GM18873 (cell line): Measurements from ENCODE around the gene ZNF136.

ENCODE experiments used
- ATAC-seq: cut with Tn5 transposase; IDR thresholded peaks from one replicate; pipeline ENCODE4 v1.9.1; 2021; ENCODE audit warnings: mild to moderate bottlenecking, moderate library complexity, moderate number of reproducible peaks; ENCODE audit not compliant: unreplicated experiment, low FRiP score

The ZNF136 gene

GRCh38 chr19:12162882-12163806, at the start of gene ZNF136:
TSS of gene ZNF136 (plus strand) at chr19:12163096. CDS start at chr19:12163204, 108 bp downstream.
- ATAC-seq: peak; percentile 86

DNA sequence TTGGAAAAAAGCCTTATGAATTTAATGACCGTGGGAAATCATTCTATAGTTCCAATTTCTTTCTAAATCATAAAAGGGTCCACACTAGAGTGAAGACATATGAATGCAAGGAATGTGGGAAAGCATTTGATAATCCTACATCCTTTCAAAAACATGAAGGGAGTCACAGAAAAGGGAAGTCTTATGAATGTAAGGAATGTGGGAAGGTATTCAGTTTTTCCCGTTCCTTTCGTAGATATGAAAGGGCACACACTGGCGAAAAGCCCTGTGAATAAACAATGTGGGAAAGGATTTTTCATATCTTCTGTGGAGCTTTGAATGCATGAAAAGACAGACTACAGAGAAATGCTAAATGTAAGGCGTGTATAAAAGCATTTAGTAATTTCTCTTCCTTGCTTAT, 49.8 kb upstream of the ZNF136 start:
- ATAC-seq: no peak

DNA sequence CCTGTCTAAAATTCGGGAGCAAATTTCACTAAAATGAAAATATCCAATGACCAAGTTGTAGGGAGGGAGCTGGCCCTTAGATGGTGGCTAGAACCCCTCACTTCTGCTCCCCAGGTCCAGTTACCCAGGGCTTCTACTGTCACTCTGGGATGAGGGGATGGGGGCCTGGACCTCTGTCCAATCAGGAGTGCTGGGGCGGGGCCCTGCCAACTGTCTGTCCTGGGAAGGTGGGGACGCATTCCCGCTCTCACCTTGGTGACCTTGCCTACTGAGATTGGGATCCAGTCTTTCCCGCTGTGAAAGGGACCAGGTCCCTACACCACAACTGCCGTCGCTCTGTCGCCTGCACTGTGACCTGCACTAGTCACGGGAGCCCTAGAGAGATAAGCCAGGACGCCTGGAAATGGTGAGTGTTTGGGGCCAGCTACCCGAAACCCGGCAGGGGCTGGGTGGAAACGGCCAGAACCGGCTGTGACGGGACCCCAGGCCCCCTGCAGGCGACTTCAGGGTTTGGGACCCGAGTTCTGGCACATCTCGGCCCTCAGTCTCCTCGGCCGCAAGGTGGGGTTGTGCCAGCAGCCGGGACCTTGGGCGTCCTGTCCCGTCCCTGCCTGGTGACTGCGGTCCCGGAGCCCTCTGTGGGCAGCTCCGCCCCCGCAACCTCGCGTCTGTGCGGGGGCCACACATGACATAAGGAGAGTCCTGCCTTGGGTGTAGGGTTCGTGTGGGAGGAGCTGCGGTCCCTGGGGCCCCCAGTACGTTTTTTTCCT, 45.5 kb upstream of the ZNF136 start:
- no peak for ATAC-seq

DNA sequence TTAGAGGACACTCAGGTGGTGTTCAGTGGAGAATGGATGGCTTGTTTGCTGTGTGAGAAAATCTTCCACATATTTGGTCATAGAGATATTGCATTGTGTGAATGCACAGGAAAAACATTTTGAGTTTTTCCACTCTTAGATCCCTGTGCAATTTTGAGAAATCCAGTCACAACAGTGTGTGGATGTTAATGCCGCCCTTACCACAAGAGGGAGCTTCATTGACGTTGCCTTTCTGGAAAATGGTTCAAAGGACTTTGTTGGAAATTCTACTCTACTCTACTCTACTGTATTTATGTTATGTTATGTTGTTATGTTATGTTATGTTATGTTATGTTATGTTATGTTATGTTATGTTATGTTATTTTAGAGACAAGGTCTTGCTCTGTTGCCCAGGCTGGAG, 36.2 kb upstream of the ZNF136 start:
- no peak for ATAC-seq

- no peak for ATAC-seq
Observed at GRCh38 chr19:12133069-12133468, 29.8 kb upstream of the ZNF136 start.

DNA sequence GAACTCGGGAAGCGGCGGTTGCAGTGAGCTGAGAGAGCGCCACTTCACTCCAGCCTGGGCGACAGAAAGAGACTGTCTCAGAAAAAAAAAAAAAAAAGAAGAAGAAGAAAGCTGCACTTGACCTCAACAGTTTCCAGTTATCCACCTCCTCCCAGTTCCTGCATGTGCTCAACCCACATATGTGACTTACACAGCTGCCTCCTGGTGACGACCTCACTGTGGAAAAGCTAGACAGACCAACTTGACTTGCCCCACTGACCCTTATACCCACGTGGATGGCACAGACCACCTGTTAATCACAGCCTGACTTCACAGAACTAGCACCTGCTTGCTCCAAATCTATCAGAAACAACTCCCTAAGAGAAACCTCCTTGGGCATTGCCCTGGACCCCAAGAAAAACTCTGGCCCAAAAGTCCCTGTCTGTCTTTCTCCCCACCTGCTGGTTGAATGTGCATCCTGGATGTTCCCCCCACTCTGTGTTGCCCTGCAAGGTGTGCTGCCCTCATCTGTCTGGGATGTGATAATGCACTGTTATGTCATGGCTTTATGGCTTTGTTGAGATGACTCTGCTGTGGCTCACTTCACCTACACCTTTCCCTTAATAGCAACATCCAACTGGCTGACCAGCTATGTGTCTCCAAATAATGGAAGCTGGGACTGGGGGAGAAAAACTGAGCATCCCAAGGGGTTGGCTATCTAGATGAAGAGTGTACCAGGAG, 25.5 kb upstream of the ZNF136 start:
- no peak for ATAC-seq

DNA sequence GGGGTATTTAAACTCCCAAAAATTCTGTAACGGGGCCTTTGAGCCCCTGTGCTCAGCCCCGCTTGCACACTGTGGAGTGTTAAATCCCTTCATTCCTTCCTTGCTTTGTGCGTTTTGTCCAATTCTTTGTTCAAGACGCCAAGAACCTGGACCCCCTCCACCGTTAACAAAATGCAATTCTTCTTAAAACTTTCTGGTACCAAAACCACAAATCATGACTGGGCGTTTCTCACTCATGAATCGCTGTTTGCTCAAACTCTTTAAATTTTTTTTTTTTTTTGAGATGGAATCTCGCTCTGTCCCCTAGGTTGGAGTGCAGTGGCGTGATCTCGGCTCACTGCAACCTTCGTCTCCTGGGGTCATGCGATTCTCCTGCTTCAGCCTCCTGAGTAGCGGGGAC, 23.6 kb upstream of the ZNF136 start:
- no peak for ATAC-seq

GRCh38 chr19:12139885-12140544, 22.9 kb upstream of the ZNF136 start, which contains the start of gene ZNF20:
TSS of gene ZNF20 (minus strand) at chr19:12140350. CDS start at chr19:12140182, 168 bp downstream.
- ATAC-seq: peak; percentile 57

GRCh38 chr19:12140545-12141404, 22.1 kb upstream of the ZNF136 start:
- no peak for ATAC-seq

DNA sequence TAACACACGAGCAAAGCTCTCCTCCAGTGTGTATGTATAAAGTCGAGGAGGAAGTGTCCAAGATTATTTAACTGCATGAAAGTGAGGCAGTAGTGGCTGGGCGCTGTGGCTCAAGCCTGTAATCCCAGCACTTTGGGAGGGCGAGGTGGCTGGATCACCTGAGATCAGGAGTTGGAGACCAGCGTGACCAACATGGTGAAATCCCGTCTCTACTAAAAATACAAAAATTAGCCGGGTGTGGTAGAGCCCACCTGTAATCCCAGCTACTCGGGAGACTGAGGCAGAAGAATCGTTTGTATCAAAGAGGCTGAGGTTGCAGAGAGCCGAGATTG, 21.5 kb upstream of the ZNF136 start:
- no peak for ATAC-seq

- no peak for ATAC-seq
Observed at GRCh38 chr19:12145348-12145747, 17.5 kb upstream of the ZNF136 start.

- no peak for ATAC-seq
Observed at GRCh38 chr19:12155324-12155860, 7.5 kb upstream of the ZNF136 start.

- no peak for ATAC-seq
Observed at GRCh38 chr19:12156223-12157058, 6.5 kb upstream of the ZNF136 start, which contains the start of gene ZNF625. TSS of gene ZNF625 (minus strand) at chr19:12156734. CDS start at chr19:12156558, 176 bp downstream.

DNA sequence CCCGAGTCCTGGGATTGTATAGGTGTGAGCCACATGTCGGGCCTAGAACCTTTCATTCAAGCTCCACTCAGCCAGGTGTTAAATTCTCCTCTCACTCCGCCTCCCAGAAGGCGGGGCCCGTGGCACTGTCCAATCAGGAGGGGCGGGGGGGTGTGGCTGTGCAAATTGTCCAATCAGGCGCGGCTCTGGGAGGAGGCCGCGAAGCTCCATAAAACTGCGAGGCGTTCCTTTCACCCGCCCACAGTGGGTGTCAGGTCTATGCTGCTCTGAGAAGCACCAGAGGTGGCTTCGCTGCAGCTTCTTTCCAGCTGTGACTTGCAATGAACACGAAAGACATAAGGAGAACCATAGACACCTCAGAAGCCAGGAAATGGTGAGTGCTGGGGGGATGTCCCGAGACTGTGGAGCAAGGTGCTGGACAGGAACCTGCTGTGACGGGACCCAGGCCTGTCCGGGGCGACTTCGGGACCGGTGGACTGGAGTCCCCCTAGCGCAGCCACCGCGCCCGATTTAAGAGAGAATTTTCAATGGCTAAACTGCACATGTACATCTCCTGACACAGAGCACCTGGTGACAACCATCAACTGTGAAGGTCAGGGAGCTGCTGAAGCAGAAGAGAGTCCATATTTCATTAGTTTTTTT, 3.0 kb upstream of the ZNF136 start:
- no peak for ATAC-seq

DNA sequence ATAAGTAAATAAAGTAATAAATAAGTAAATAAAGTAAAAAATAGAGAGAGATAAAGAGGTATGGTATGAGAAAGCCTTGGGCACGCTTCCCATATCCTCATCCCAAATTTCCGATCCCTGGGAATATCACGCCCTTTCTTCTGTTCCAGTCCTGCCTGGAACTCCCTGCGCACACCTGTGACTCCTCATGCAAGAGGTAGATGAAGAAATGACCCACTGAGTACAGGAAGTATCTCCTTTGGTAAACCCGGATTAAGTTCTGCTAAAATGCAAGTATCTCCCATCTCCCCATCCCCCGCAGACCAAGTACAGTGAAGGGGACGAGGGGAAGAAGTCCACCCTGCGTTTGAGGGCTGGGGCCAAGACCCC, 399 bp upstream of the ZNF136 start:
- no peak for ATAC-seq

DNA sequence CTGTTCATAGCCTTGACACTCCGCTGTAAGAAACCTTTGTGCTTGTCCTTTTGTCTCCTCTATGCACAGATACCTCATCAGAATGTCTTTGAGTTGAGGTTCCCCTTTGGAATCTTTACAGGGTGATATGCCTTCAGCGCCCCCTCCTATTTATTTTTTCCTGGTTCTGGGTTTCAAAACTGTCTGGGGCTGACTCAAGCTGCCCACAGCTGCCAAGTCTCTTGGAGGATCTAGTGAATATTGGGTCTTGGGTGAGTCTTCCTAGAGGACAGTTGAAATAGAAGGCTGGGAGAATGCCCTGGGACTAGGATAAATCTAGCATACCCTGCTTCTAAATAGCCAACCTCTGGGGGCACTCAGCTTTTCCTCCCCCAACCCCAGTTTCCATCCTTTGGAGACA, 930 bp downstream of the ZNF136 start:
- ATAC-seq: no peak

DNA sequence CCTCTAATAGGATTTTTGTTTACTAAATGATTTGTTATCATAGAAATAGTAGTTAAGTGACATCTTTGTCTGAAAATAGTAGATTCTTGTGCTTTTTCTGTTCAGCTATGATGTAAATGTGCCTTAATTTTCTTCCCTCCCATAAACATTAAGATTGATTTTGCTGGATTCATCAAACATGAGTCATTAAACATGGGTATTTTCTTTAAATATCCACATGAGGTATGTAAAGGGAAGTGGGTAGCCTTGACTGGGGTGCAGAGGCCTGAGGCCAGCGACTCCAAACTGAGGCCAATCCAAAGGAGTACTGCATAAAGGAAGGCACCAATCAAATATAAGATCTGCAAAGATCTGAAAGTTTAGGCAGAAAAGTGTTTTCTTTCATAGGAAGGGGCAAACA, 3.7 kb downstream of the ZNF136 start:
- ATAC-seq: no peak

- ATAC-seq: no peak
Observed at GRCh38 chr19:12180377-12180776, 17.5 kb downstream of the ZNF136 start.
